ENCODE measurements around the gene PEX26.

PEX26 gene

GRCh38 chr22:18067548-18068341, 10.0 kb upstream of the PEX26 start:
- Histone ChIP-seq H3K79me2 (ENCODE audit: insufficient read depth, low read length) (no peaks in the 10 kb centered on the region), H3F3A (ENCODE audit: low read depth) (no peaks in the 10 kb centered on the region), H3K36me3 (ENCODE audit: insufficient read depth, low read length) (no peaks in the 10 kb centered on the region), H3K4me2 (ENCODE audit: low read depth, low read length, poor library complexity, severe bottlenecking) (no peak overlapping the region), H3K9ac (ENCODE audit: low read depth, low read length, poor library complexity, severe bottlenecking) (no peak overlapping the region), H3K4me3 (ENCODE audit: low read length, poor library complexity, severe bottlenecking) (no peak overlapping the region), H3K9me2 (replicated peaks; ENCODE audit: low read depth, low read length) (no peaks in the 10 kb centered on the region), H3K9me3 (ENCODE audit: insufficient read depth, low read depth, low read length) (no peaks in the 10 kb centered on the region), H2AFZ (ENCODE audit: low read length) (no peak overlapping the region), H3K27me3 (ENCODE audit: insufficient read depth, low read length, poor library complexity, severe bottlenecking) (no peaks in the 10 kb centered on the region), H3K4me1 (ENCODE audit: insufficient read depth, low read length, poor library complexity, severe bottlenecking) (no peaks in the 10 kb centered on the region), H4K20me1 (ENCODE audit: insufficient read depth, low read length, poor library complexity, severe bottlenecking) (no peaks in the 10 kb centered on the region)
- TF ChIP-seq EZH2phosphoT487 (IDR thresholded peaks at IDR 0.05; ENCODE audit: borderline replicate concordance) = no peak
- no peak for TF ChIP-seq CTCF (conservative IDR thresholded peaks at IDR 0.05; ENCODE audit: low read length)

GRCh38 chr22:18068381-18068988, 9.3 kb upstream of the PEX26 start:
- Histone ChIP-seq H3K9me3 (ENCODE audit: insufficient read depth, low read depth, low read length) (no peaks in the 10 kb centered on the region), H3K79me2 (ENCODE audit: insufficient read depth, low read length) (no peaks in the 10 kb centered on the region), H3K27me3 (ENCODE audit: insufficient read depth, low read length, poor library complexity, severe bottlenecking) (no peaks in the 10 kb centered on the region), H4K20me1 (ENCODE audit: insufficient read depth, low read length, poor library complexity, severe bottlenecking) (no peaks in the 10 kb centered on the region), H3K4me2 (ENCODE audit: low read depth, low read length, poor library complexity, severe bottlenecking) (no peak overlapping the region), H3K9me2 (replicated peaks; ENCODE audit: low read depth, low read length) (no peaks in the 10 kb centered on the region), H3K4me3 (ENCODE audit: low read length, poor library complexity, severe bottlenecking) (no peak overlapping the region), H3K4me1 (ENCODE audit: insufficient read depth, low read length, poor library complexity, severe bottlenecking) (no peaks in the 10 kb centered on the region), H3K36me3 (ENCODE audit: insufficient read depth, low read length) (no peaks in the 10 kb centered on the region), H2AFZ (ENCODE audit: low read length) (no peak overlapping the region), H3F3A (ENCODE audit: low read depth) (no peaks in the 10 kb centered on the region), H3K9ac (ENCODE audit: low read depth, low read length, poor library complexity, severe bottlenecking) (no peak overlapping the region)
- TF ChIP-seq CTCF (conservative IDR thresholded peaks at IDR 0.05; ENCODE audit: low read length) = no peak
- TF ChIP-seq EZH2phosphoT487 (IDR thresholded peaks at IDR 0.05; ENCODE audit: borderline replicate concordance) = no peak

GRCh38 chr22:18069041-18069440, 8.7 kb upstream of the PEX26 start:
- no peak overlapping the region for H2AFZ ChIP-seq (ENCODE audit: low read length)
- no peaks in the 10 kb centered on the region for H3K4me1 ChIP-seq (ENCODE audit: insufficient read depth, low read length, poor library complexity, severe bottlenecking)

More at GRCh38 chr22:18069041-18069440, 8.7 kb upstream of the PEX26 start:
- Histone ChIP-seq H3F3A (ENCODE audit: low read depth) (no peaks in the 10 kb centered on the region), H3K4me3 (ENCODE audit: low read length, poor library complexity, severe bottlenecking) (no peak overlapping the region), H4K20me1 (ENCODE audit: insufficient read depth, low read length, poor library complexity, severe bottlenecking) (no peaks in the 10 kb centered on the region), H3K9me2 (replicated peaks; ENCODE audit: low read depth, low read length) (no peaks in the 10 kb centered on the region), H3K79me2 (ENCODE audit: insufficient read depth, low read length) (no peaks in the 10 kb centered on the region), H3K4me2 (ENCODE audit: low read depth, low read length, poor library complexity, severe bottlenecking) (no peak overlapping the region), H3K9ac (ENCODE audit: low read depth, low read length, poor library complexity, severe bottlenecking) (no peak overlapping the region), H3K27me3 (ENCODE audit: insufficient read depth, low read length, poor library complexity, severe bottlenecking) (no peaks in the 10 kb centered on the region), H3K9me3 (ENCODE audit: insufficient read depth, low read depth, low read length) (no peaks in the 10 kb centered on the region), H3K36me3 (ENCODE audit: insufficient read depth, low read length) (no peaks in the 10 kb centered on the region)
- no peak for TF ChIP-seq CTCF (conservative IDR thresholded peaks at IDR 0.05; ENCODE audit: low read length)
- TF ChIP-seq EZH2phosphoT487 (IDR thresholded peaks at IDR 0.05; ENCODE audit: borderline replicate concordance) = no peak
